HepG2 (cell line): ENCODE data around the gene CCDC6. TPM values are rescaled to one million over a fixed set of nuclear protein-coding genes. Genes with fewer than 3 reads are reported as not detected.

Source experiments
- ATAC-seq: fragments of 200-7000 bp; cut with Tn5 transposase; 3 replicates; pipeline ENCODE4 v1.9.1; 2020; ENCODE audit warnings: mild to moderate bottlenecking, moderate library complexity
- BruUV-seq: library from RNA; stranded (reverse); fragments of 400-500 nt; replicated peaks from 2 replicates; lab custom pipeline; 2021; lab: Mats Ljungman, UMichigan
- CTCF ChIA-PET: fragments of 300-600 bp; formaldehyde crosslinking; extraction: SDS; loops from one replicate; lab custom pipeline; 2021; ENCODE audit warnings: low total read pairs, inconsistent platforms, low intra/inter-chr PET ratio; lab: Yijun Ruan, JAX
- POLR2A ChIA-PET: fragments of 350-600 bp; sonication (Branson Sonifier 250); formaldehyde crosslinking; loops from one replicate; lab custom pipeline; 2020; ENCODE audit warnings: antibody characterized with exemption, inconsistent platforms; lab: Yijun Ruan, JAX
- DNase-seq: peaks from one replicate; pipeline ENCODE4 v3.0.0-alpha.2; 2015; ENCODE audit warnings: low spot score
- FAIRE-seq: peaks from 3 replicates; lab custom pipeline; 2011; peaks lifted over from hg19 to GRCh38; lab: Jason Lieb, UNC
- H2AFZ ChIP-seq: one replicate; pipeline ENCODE4 v1.6.1; 2011; ENCODE audit warnings: low read length, inconsistent platforms
- H3K27ac ChIP-seq: fragments of 300-600 bp; 3 replicates; pipeline ENCODE4 v1.8.0; 2011; ENCODE audit warnings: mixed run types, mild to moderate bottlenecking, mixed read lengths, low read length, inconsistent platforms; ENCODE audit not compliant: insufficient read depth; ENCODE audit errors: extremely low read length
- H3K27me3 ChIP-seq, 2 experiments: fragments of 200-600 bp in 1 of 2; 2 replicates in 1 of 2; 3 replicates in 1 of 2; pipeline versions ENCODE4 v1.6.0 to v1.8.0; 2011; ENCODE audit warnings: low read length in 2 of 2, mild to moderate bottlenecking in 2 of 2, moderate library complexity in 2 of 2, inconsistent platforms in 1 of 2; ENCODE audit not compliant: insufficient read depth in 2 of 2, control insufficient read depth in 1 of 2
- H3K36me3 ChIP-seq, 2 experiments: fragments of 200-600 bp in 1 of 2; replicated peaks in 1 of 2; 2 replicates in 1 of 2; 3 replicates in 1 of 2; pipeline versions ENCODE4 v1.5.1 to v1.8.0; 2011; ENCODE audit warnings: low read length in 2 of 2, inconsistent platforms in 1 of 2; ENCODE audit not compliant: insufficient read depth in 2 of 2, control insufficient read depth in 1 of 2
- H3K4me1 ChIP-seq: 2 replicates; pipeline ENCODE4 v1.5.1; 2012; ENCODE audit warnings: low read length, inconsistent platforms; ENCODE audit not compliant: insufficient read depth
- H3K4me2 ChIP-seq: 2 replicates; pipeline ENCODE4 v1.6.0; 2011; ENCODE audit warnings: low read depth, low read length, inconsistent platforms
- H3K4me3 ChIP-seq, 3 experiments: fragments of 200-600 bp in 1 of 3; sonication (generic), shearing (Covaris generic) in 1 of 3; replicated peaks in 1 of 3; 2 replicates each; pipeline ENCODE4 v1.5.1; 2011 to 2016; ENCODE audit warnings: low read length in 3 of 3, inconsistent platforms in 2 of 3, low read depth in 2 of 3, mild to moderate bottlenecking in 2 of 3, control low read depth in 1 of 3, mixed read lengths in 1 of 3; ENCODE audit not compliant: insufficient read depth in 1 of 3
- H3K79me2 ChIP-seq: one replicate; pipeline ENCODE4 v1.6.1; 2011; ENCODE audit warnings: low read length, inconsistent platforms; ENCODE audit not compliant: insufficient read depth
- H3K9ac ChIP-seq: 2 replicates; pipeline ENCODE4 v1.6.0; 2011; ENCODE audit warnings: mild to moderate bottlenecking, low read depth, low read length, inconsistent platforms; ENCODE audit not compliant: insufficient read depth
- H3K9me3 ChIP-seq: 2 replicates; pipeline ENCODE4 v1.5.1; 2012; ENCODE audit warnings: mild to moderate bottlenecking, low read length
- H4K20me1 ChIP-seq: 2 replicates; pipeline ENCODE4 v1.6.0; 2011; ENCODE audit warnings: inconsistent platforms, mild to moderate bottlenecking, low read length, moderate library complexity; ENCODE audit not compliant: insufficient read depth
- AGO1 ChIP-seq: fragments of 200-400 bp; formaldehyde crosslinking; IDR thresholded peaks from 2 replicates; pipeline ENCODE4 v1.6.1; 2017; ENCODE audit warnings: mild to moderate bottlenecking, low read depth, low read length, moderate library complexity; ENCODE audit not compliant: poor library complexity, severe bottlenecking
- CENPBD1 ChIP-seq: sonication (generic); formaldehyde crosslinking; IDR thresholded peaks from 2 replicates; pipeline ENCODE4 v1.8.0; 2022; ENCODE audit warnings: missing genetic modification reagents, low read depth, mild to moderate bottlenecking, borderline replicate concordance
- FLYWCH1 ChIP-seq: sonication (generic); formaldehyde crosslinking; IDR thresholded peaks from 2 replicates; pipeline ENCODE4 v1.8.1; 2023; ENCODE audit warnings: mild to moderate bottlenecking, missing genetic modification reagents
- SNAPC2 ChIP-seq: sonication (generic); formaldehyde crosslinking; IDR thresholded peaks from 2 replicates; pipeline ENCODE4 v1.8.1; 2022; ENCODE audit warnings: mild to moderate bottlenecking, missing genetic modification reagents
- SYNCRIP ChIP-seq: fragments of 200-400 bp; formaldehyde crosslinking; IDR thresholded peaks from 2 replicates; pipeline ENCODE4 v1.6.1; 2018; ENCODE audit warnings: mild to moderate bottlenecking, low read depth, low read length; ENCODE audit not compliant: insufficient read depth
- TCF7 ChIP-seq: sonication (generic); IDR thresholded peaks from 2 replicates; pipeline ENCODE4 v1.6.1; 2016; ENCODE audit warnings: antibody characterized with exemption, low read depth
- THAP11 ChIP-seq: IDR thresholded peaks from 2 replicates; pipeline ENCODE4 v1.6.1; 2016; ENCODE audit warnings: missing biosample characterization, missing genetic modification reagents
- XBP1 ChIP-seq: sonication (generic); formaldehyde crosslinking; IDR thresholded peaks from 2 replicates; pipeline ENCODE4 v1.5.0; 2020; ENCODE audit warnings: missing genetic modification reagents
- ZFP37 ChIP-seq: sonication (generic); formaldehyde crosslinking; IDR thresholded peaks from 2 replicates; pipeline ENCODE4 v1.4.0; 2020; ENCODE audit warnings: missing genetic modification reagents, borderline replicate concordance
- ZNF350 ChIP-seq: sonication (generic); formaldehyde crosslinking; IDR thresholded peaks from 2 replicates; pipeline ENCODE4 v1.4.0; 2020; ENCODE audit warnings: mild to moderate bottlenecking, low read depth, missing genetic modification reagents, borderline replicate concordance
- ZNF510 ChIP-seq: sonication (generic); formaldehyde crosslinking; IDR thresholded peaks from 2 replicates; pipeline ENCODE4 v1.4.0; 2020; ENCODE audit warnings: low read depth, mild to moderate bottlenecking, missing genetic modification reagents
- ZNF670 ChIP-seq: sonication (generic); formaldehyde crosslinking; IDR thresholded peaks from 2 replicates; pipeline ENCODE4 v1.8.0; 2022; ENCODE audit warnings: mild to moderate bottlenecking, missing genetic modification reagents, borderline replicate concordance
- ZNF709 ChIP-seq: sonication (generic); formaldehyde crosslinking; IDR thresholded peaks from 2 replicates; pipeline ENCODE4 v1.5.0; 2020; ENCODE audit warnings: mild to moderate bottlenecking, missing genetic modification reagents
- WGBS: methylation state at CpG from one replicate; pipeline ENCODE4 v1.1.6; 2017; ENCODE audit warnings: low lambda C conversion rate; 5-methylcytosine and 5-hydroxymethylcytosine counted together
- in situ Hi-C: cut with HindIII; loops from 2 replicates; pipeline ENCODE4 v1.10.0; 2017; ENCODE audit warnings: low pct_unique_long_range_greater_than_20kb; ENCODE audit not compliant: extremely low pct_ligation_motif_present
- intact Hi-C: fragments of 100-400 bp; cut with micrococcal nuclease; formaldehyde crosslinking; loops from one replicate; pipeline ENCODE4 v1.10.0; 2022; ENCODE audit not compliant: unreplicated experiment
- polyA plus RNA-seq, 8 experiments: library from polyadenylated mRNA; depleted of rRNA in 3 of 8; stranded (reverse) in 7 of 8; unstranded in 1 of 8; fragments of >200 nt; fragmentation: Illumina TruSeq in 4 of 8; extraction: Trizol in 4 of 8; gene quantifications; 2 replicates each; pipeline versions ENCODE4 v1.2.1 to v1.2.3, GENCODE V29; 2011 to 2016; ENCODE audit warnings: low read depth in 4 of 8, missing spikeins in 1 of 8, mixed read lengths in 1 of 8; ENCODE audit not compliant: insufficient read depth in 1 of 8
- total RNA-seq, 5 experiments: library from RNA; depleted of rRNA; stranded (reverse); fragments of >200 nt; fragmentation: Illumina TruSeq; extraction: Trizol; gene quantifications; 2 replicates each; pipeline ENCODE4 v1.2.3, GENCODE V29; 2016; ENCODE audit warnings: low read depth in 1 of 5
- TF ChIP-seq, protein P1 (sequence below): IDR thresholded peaks from 2 replicates; pipeline ENCODE4 v1.6.1; 2016; ENCODE audit warnings: missing genetic modification reagents, missing compliant biosample characterization

Gene CCDC6
- total and polyA plus RNA-seq, 2 of the 13 experiments (the other 11 are each of a cell fraction or from before 2014, with no cell fraction given) = 17.9 to 18.3 TPM

- in situ Hi-C loops = no loop called here
- no peaks in the 10 kb centered on the region; a peak in 2 of 5 replicates for H3K36me3 ChIP-seq
- no peak for DNase-seq
- H3K4me3 ChIP-seq = no peak overlapping the region
- H3K79me2 ChIP-seq = peaks cover 62% of the 10 kb centered on the region
- H2AFZ ChIP-seq = no peak overlapping the region
- no peak for FAIRE-seq
- H3K4me1 ChIP-seq = peaks cover 13% of the 10 kb centered on the region
- intact Hi-C loops = no loop called here
- TF ChIP-seq FLYWCH1 (CRISPR knock-in tag) (no peak), ZNF709 (no peak), ZFP37 (CRISPR knock-in tag) (no peak), THAP11 (no peak), SYNCRIP (no peak), XBP1 (no peak), AGO1 (no peak), TCF7 (no peak), ZNF510 (CRISPR knock-in tag) (no peak), SNAPC2 (no peak), ZNF670 (no peak), ZNF350 (CRISPR knock-in tag) (no peak), CENPBD1 (CRISPR knock-in tag) (no peak)
- TF ChIP-seq, protein P1, sequence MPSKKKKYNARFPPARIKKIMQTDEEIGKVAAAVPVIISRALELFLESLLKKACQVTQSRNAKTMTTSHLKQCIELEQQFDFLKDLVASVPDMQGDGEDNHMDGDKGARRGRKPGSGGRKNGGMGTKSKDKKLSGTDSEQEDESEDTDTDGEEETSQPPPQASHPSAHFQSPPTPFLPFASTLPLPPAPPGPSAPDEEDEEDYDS (CRISPR knock-in tag) = no peak
- POLR2A ChIA-PET = no interaction called here
- no peak for ATAC-seq
- WGBS = 95% methylated on average over 5 of the region's 6 CpGs
- CTCF ChIA-PET = no interaction called here
- H3K27me3 ChIP-seq = no peaks in the 10 kb centered on the region
- H3K9me3 ChIP-seq = no peaks in the 10 kb centered on the region
- no peak overlapping the region for H3K4me2 ChIP-seq
- H3K27ac ChIP-seq = no peak overlapping the region
- H4K20me1 ChIP-seq = no peaks in the 10 kb centered on the region; the same call in 1 of the 2 replicates
- no TSS peak for BruUV-seq
- H3K9ac ChIP-seq = no peak overlapping the region
Measured at GRCh38 chr10:59880971-59881510, 25.3 kb downstream of the CCDC6 start.
